Esophagus muscularis mucosa (tissue), 3 donors: Measurements from ENCODE around the gene SCN3A.

Experiments used
- CTCF ChIP-seq, 3 experiments: fragments of 200-600 bp in 2 of 3; fragments of 450-650 bp in 1 of 3; sonication (generic) in 2 of 3; IDR thresholded peaks; one replicate each; pipeline ENCODE4 v1.5.1; 2017 to 2019; ENCODE audit warnings: antibody characterized with exemption in 3 of 3, mild to moderate bottlenecking in 2 of 3, moderate library complexity in 1 of 3
- POLR2A ChIP-seq: fragments of 450-650 bp; IDR thresholded peaks from one replicate; pipeline ENCODE4 v1.6.1; 2017; ENCODE audit warnings: antibody characterized with exemption, moderate library complexity, mild to moderate bottlenecking, low read depth
- POLR2AphosphoS5 ChIP-seq, 2 donors: sonication (generic); formaldehyde crosslinking; IDR thresholded peaks; one replicate each; pipeline ENCODE4 v1.6.1; 2017; ENCODE audit warnings: antibody characterized with exemption in 2 of 2

GRCh38 chr2:165081276-165081675 is 122.6 kb downstream of the SCN3A start:
- no peak for TF ChIP-seq POLR2A
- no peak for TF ChIP-seq CTCF (IDR thresholded peaks at IDR 0.05)
- TF ChIP-seq POLR2AphosphoS5 (IDR thresholded peaks at IDR 0.05), result no peak
